Measurements from ENCODE around the gene RALGAPA2.

DNA sequence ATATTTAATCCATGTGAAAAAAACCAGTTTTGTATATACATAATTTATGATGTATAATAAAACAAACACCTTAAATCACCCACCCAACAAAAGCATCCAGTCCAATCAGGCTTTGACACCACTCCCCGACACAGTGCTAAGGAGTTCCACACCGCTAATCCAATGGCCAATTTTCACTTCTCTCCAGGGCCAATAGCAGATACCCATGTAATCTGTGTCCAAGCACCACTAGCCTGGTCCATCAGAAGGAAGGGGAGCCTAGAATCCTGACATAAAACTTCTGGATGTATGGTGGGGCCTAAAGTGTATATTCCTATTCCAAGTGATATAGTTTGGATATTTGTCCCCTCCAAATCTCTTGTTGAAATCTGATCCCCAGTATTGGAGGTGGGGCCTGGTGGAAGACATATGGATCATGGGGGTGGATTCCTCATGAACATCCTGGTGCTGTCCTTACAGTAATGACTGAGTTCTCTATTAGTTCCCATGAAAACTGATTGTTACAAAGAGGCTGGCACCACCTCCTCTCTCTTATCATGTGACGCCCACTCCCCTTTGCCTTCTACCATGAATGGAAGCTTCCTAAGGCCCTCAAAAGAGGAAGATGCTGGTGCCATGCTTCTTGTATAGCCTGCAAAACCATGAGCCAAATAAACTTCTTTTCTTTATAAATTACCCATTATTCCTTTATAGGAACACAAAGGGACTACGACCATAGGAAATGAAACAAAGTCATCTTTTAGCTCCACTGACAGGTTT, 20.8 kb downstream of the RALGAPA2 start:
- TF ChIP-seq POLR2AphosphoS5 (IDR thresholded peaks at IDR 0.05; ENCODE audit: low read depth, low read length) (no peak), CHD2 (IDR thresholded peaks at IDR 0.05; ENCODE audit: low read length, partially characterized antibody) (no peak), RCOR1 (IDR thresholded peaks at IDR 0.05; ENCODE audit: low read length) (no peak), TCF12 (IDR thresholded peaks at IDR 0.05) (no peak)
- TF ChIP-seq, protein P1, sequence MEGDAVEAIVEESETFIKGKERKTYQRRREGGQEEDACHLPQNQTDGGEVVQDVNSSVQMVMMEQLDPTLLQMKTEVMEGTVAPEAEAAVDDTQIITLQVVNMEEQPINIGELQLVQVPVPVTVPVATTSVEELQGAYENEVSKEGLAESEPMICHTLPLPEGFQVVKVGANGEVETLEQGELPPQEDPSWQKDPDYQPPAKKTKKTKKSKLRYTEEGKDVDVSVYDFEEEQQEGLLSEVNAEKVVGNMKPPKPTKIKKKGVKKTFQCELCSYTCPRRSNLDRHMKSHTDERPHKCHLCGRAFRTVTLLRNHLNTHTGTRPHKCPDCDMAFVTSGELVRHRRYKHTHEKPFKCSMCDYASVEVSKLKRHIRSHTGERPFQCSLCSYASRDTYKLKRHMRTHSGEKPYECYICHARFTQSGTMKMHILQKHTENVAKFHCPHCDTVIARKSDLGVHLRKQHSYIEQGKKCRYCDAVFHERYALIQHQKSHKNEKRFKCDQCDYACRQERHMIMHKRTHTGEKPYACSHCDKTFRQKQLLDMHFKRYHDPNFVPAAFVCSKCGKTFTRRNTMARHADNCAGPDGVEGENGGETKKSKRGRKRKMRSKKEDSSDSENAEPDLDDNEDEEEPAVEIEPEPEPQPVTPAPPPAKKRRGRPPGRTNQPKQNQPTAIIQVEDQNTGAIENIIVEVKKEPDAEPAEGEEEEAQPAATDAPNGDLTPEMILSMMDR (IDR thresholded peaks at IDR 0.05): no peak
